K562 (cell line): ENCODE measurements around the gene CAMK2G. TPM values are rescaled to one million over a fixed set of nuclear protein-coding genes. Genes with fewer than 3 reads are reported as not detected.

Source experiments
- ATF1 ChIP-seq, 2 experiments: fragments of 450-650 bp in 1 of 2; IDR thresholded peaks; 2 replicates each; pipeline ENCODE4 v1.6.1; 2016; ENCODE audit warnings: missing compliant biosample characterization in 1 of 2, missing genetic modification characterization in 1 of 2
- CAMTA2 ChIP-seq: fragments of 250-450 bp; sonication (Bioruptor Pico); conservative IDR thresholded peaks from 2 replicates; pipeline ENCODE4 v1.5.1; 2022
- CBX1 ChIP-seq: sonication (generic); IDR thresholded peaks from 2 replicates; pipeline ENCODE4 v1.6.1; 2016; ENCODE audit warnings: antibody characterized with exemption, low read depth, mild to moderate bottlenecking
- CCNT2 ChIP-seq: IDR thresholded peaks from 2 replicates; pipeline ENCODE4 v1.6.1; 2011; ENCODE audit warnings: borderline replicate concordance, low read depth, mild to moderate bottlenecking, moderate library complexity, mixed read lengths, low read length; ENCODE audit not compliant: insufficient read length; ENCODE audit errors: extremely low read depth
- CGGBP1 ChIP-seq: fragments of 250-450 bp; sonication (Bioruptor Pico); IDR thresholded peaks from 2 replicates; pipeline ENCODE4 v1.9.0; 2021; ENCODE audit warnings: mild to moderate bottlenecking
- CHD4 ChIP-seq: fragments of 200-600 bp; sonication (generic); IDR thresholded peaks from 3 replicates; pipeline ENCODE4 v1.6.1; 2012; ENCODE audit warnings: low read depth, mild to moderate bottlenecking, mixed read lengths, low read length, inconsistent platforms; ENCODE audit not compliant: insufficient read depth, insufficient replicate concordance, poor library complexity, severe bottlenecking
- CREBBP ChIP-seq: IDR thresholded peaks from one replicate; pipeline ENCODE4 v1.6.1; 2012; ENCODE audit warnings: low read depth, mild to moderate bottlenecking, control low read depth, inconsistent platforms, low read length
- DACH1 ChIP-seq: fragments of 450-650 bp; IDR thresholded peaks from 2 replicates; pipeline ENCODE4 v1.6.1; 2018; ENCODE audit not compliant: partially characterized antibody
- DLX4 ChIP-seq: fragments of 250-450 bp; sonication (Bioruptor Pico); IDR thresholded peaks from 2 replicates; pipeline ENCODE4 v1.6.1; 2021; ENCODE audit warnings: mild to moderate bottlenecking
- IRF2 ChIP-seq: sonication (generic); formaldehyde crosslinking; IDR thresholded peaks from 2 replicates; pipeline ENCODE4 v1.8.1; 2022; ENCODE audit warnings: mild to moderate bottlenecking, missing genetic modification reagents
- MIER1 ChIP-seq: fragments of 450-650 bp; IDR thresholded peaks from 2 replicates; pipeline ENCODE4 v1.6.1; 2016; ENCODE audit warnings: antibody characterized with exemption, mild to moderate bottlenecking, low read depth
- MYNN ChIP-seq, 2 experiments: sonication (generic); formaldehyde crosslinking in 1 of 2; IDR thresholded peaks; 2 replicates each; pipeline versions ENCODE4 v1.5.0 to v1.6.1; 2016 to 2020; ENCODE audit warnings: antibody characterized with exemption in 1 of 2, missing genetic modification reagents in 1 of 2
- NCOR1 ChIP-seq: fragments of 450-650 bp; IDR thresholded peaks from 2 replicates; pipeline ENCODE4 v1.6.1; 2016; ENCODE audit warnings: mild to moderate bottlenecking, moderate library complexity
- NR2F6 ChIP-seq: fragments of 450-650 bp; formaldehyde crosslinking; IDR thresholded peaks from 2 replicates; pipeline ENCODE4 v1.4.0; 2020; ENCODE audit warnings: mild to moderate bottlenecking
- POLR2H ChIP-seq: IDR thresholded peaks from 2 replicates; pipeline ENCODE4 v1.6.1; 2016; ENCODE audit warnings: missing genetic modification characterization, low read depth, mild to moderate bottlenecking, control low read depth, missing compliant biosample characterization, moderate library complexity
- PREB ChIP-seq: sonication (generic); formaldehyde crosslinking; IDR thresholded peaks from 2 replicates; pipeline ENCODE4 v1.8.1; 2023; ENCODE audit warnings: mild to moderate bottlenecking, missing genetic modification reagents
- RFX1 ChIP-seq: fragments of 450-650 bp; IDR thresholded peaks from 2 replicates; pipeline ENCODE4 v1.6.1; 2016; ENCODE audit warnings: mild to moderate bottlenecking, moderate library complexity
- RUNX1 ChIP-seq: sonication (generic); IDR thresholded peaks from 2 replicates; pipeline ENCODE4 v1.6.1; 2016; ENCODE audit warnings: antibody characterized with exemption, low read depth
- SIRT6 ChIP-seq: IDR thresholded peaks from one replicate; pipeline ENCODE4 v1.6.1; 2012; ENCODE audit warnings: low read depth, mild to moderate bottlenecking, control low read depth, inconsistent platforms, low read length, moderate library complexity
- SMARCC2 ChIP-seq: fragments of 450-650 bp; IDR thresholded peaks from 2 replicates; pipeline ENCODE4 v1.6.1; 2017; ENCODE audit warnings: antibody characterized with exemption, moderate library complexity, mild to moderate bottlenecking, low read depth
- XRCC5 ChIP-seq: fragments of 200-400 bp; formaldehyde crosslinking; IDR thresholded peaks from 2 replicates; pipeline ENCODE4 v1.6.1; 2017; ENCODE audit warnings: low read depth, mild to moderate bottlenecking, low read length
- ZBED1 ChIP-seq: IDR thresholded peaks from 2 replicates; pipeline ENCODE4 v1.6.1; 2014
- ZNF12 ChIP-seq: sonication (generic); formaldehyde crosslinking; IDR thresholded peaks from 2 replicates; pipeline ENCODE4 v1.4.0; 2020; ENCODE audit warnings: mild to moderate bottlenecking, missing genetic modification reagents
- ZNF24 ChIP-seq: fragments of 450-650 bp; IDR thresholded peaks from 2 replicates; pipeline ENCODE4 v1.6.1; 2016
- ZNF583 ChIP-seq: fragments of 250-450 bp; sonication (Bioruptor Pico); IDR thresholded peaks from 2 replicates; pipeline ENCODE4 v1.4.0; 2020
- ZNF589 ChIP-seq: fragments of 200-800 bp; sonication (Bioruptor generic); IDR thresholded peaks from 2 replicates; pipeline ENCODE4 v1.6.1; 2016; ENCODE audit warnings: low read depth, missing genetic modification characterization, missing compliant biosample characterization
- ZNF707 ChIP-seq: fragments of 250-450 bp; sonication (Bioruptor Pico); conservative IDR thresholded peaks from 2 replicates; pipeline ENCODE4 v1.8.0; 2022; ENCODE audit warnings: inconsistent platforms, mild to moderate bottlenecking, moderate library complexity
- ZNF75A ChIP-seq: fragments of 450-650 bp; formaldehyde crosslinking; IDR thresholded peaks from 2 replicates; pipeline ENCODE4 v1.4.0; 2020; ENCODE audit warnings: mild to moderate bottlenecking
- polyA plus RNA-seq, 8 experiments: library from polyadenylated mRNA; depleted of rRNA in 4 of 8; stranded (reverse) in 5 of 8; unstranded in 3 of 8; fragments of >200 nt; fragmentation: Nextera tagmentation in 2 of 8; fragmentation: Illumina TruSeq in 1 of 8; extraction: Ambion mirVana in 2 of 8; extraction: Trizol in 1 of 8; gene quantifications; 2 replicates each; pipeline versions ENCODE4 v1.2.1 to v1.2.3, GENCODE V29; 2011 to 2014; ENCODE audit warnings: inconsistent platforms in 1 of 8, missing spikeins in 1 of 8
- total RNA-seq, 7 experiments: library from RNA; depleted of rRNA in 6 of 7; stranded (reverse); fragments of >200 nt in 6 of 7; fragmentation: Illumina TruSeq in 2 of 7; extraction: Trizol in 2 of 7; gene quantifications; 2 replicates each; pipeline versions ENCODE4 v1.2.1 to v1.2.3, GENCODE V29; 2011 to 2021; ENCODE audit warnings: low replicate concordance in 1 of 7

The CAMK2G gene
- total and polyA plus RNA-seq, 9 of the 15 experiments (the other 6 are each of a cell fraction or from before 2014, with no cell fraction given) = 9.0 to 37.9 (median 32.6) TPM

GRCh38 chr10:73772281-73773151, 101.8 kb downstream of the CAMK2G start (continued):
- TF ChIP-seq CBX1 = peak; percentile 95; the same call in 1 of the 2 replicates
- no peak for TF ChIP-seq IRF2 (CRISPR knock-in tag)
- no peak for TF ChIP-seq CREBBP
- no peak; the same call in 1 of the 2 replicates for TF ChIP-seq XRCC5
- no peak for TF ChIP-seq DLX4 (CRISPR knock-in tag)
- TF ChIP-seq ZNF707 (CRISPR knock-in tag) = no peak
- peak; percentile 85 for TF ChIP-seq ATF1 (CRISPR knock-in tag; IDR thresholded peaks at IDR 0.05)
- peak; percentile 96 for TF ChIP-seq ATF1 (tag; IDR thresholded peaks at IDR 0.05)
- no peak for TF ChIP-seq RFX1
- TF ChIP-seq MYNN (IDR thresholded peaks at IDR 0.05) = peak; percentile 67
- no peak for TF ChIP-seq MYNN (CRISPR knock-in tag; IDR thresholded peaks at IDR 0.05)
- TF ChIP-seq ZNF589 (CRISPR knock-in tag) = no peak
- TF ChIP-seq PREB = no peak
- TF ChIP-seq ZNF12 (CRISPR knock-in tag) = no peak; the same call in 1 of the 2 replicates
- TF ChIP-seq DACH1 = peak; percentile 25
- no peak for TF ChIP-seq NR2F6 (CRISPR knock-in tag)
- TF ChIP-seq ZNF75A (CRISPR knock-in tag) = no peak
- TF ChIP-seq CCNT2 = peak; percentile 92
- TF ChIP-seq MIER1 = no peak
- no peak for TF ChIP-seq CHD4
- no peak; the same call in 1 of the 2 replicates for TF ChIP-seq NCOR1
- TF ChIP-seq ZBED1 = peak; percentile 68; the same call in 1 of the 2 replicates
- peak; percentile 88 for TF ChIP-seq CAMTA2 (CRISPR knock-in tag)
- TF ChIP-seq ZNF583 = peak; percentile 85; the same call in 1 of the 2 replicates
- peak; percentile 44; the same call in 1 of the 2 replicates for TF ChIP-seq ZNF24
- TF ChIP-seq SMARCC2 = no peak; the same call in 1 of the 2 replicates
- TF ChIP-seq RUNX1 = no peak
- peak; percentile 77 for TF ChIP-seq CGGBP1 (CRISPR knock-in tag)
- peak; percentile 81 for TF ChIP-seq POLR2H (tag)
- no peak for TF ChIP-seq SIRT6
